Measurements from ENCODE around the gene DUSP5. TPM values are rescaled to one million over a fixed set of nuclear protein-coding genes. Genes with fewer than 3 reads are reported as not detected.

Gene DUSP5
- total and polyA plus RNA-seq, 4 donors: 2.0 to 8.9 (median 8.0) TPM

DNA sequence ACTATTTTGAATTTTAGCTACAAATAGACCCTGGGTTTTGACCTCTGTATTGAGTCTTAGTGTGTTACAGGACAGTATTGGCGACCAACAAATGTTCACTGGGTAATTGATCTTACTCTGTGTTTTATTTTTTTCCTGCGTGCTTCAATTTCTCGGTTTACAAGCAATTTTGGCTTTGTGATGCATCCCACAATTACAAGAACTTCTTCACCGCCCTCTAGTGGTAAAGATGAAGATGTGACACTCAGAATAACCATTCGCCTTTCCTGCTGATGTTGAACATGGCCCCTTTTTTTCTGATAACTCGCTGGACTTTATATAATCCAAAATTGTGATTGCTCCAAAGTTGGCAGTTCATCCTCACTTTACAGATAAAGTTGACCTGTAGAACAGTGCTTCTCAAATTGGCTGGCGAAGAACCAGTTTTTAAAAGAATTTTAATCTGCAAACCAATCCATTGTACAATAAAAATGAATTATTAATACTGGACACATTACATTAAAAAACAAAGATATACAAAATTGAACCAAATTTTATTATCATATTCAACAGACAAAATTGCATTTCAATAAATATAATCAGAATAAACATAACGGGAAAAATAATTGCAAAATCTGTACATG lies 49.5 kb downstream of the DUSP5 start:
- peak; percentile 97 to 98 for TF ChIP-seq RAD21 (IDR thresholded peaks at IDR 0.05)
- peak; percentile 70 for TF ChIP-seq YY1 (IDR thresholded peaks at IDR 0.05)
- peak; percentile 83 for TF ChIP-seq CTCF (IDR thresholded peaks at IDR 0.05; ENCODE audit: low read depth, low read length, missing input control)
- TF ChIP-seq, protein P1, sequence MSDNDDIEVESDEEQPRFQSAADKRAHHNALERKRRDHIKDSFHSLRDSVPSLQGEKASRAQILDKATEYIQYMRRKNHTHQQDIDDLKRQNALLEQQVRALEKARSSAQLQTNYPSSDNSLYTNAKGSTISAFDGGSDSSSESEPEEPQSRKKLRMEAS (IDR thresholded peaks at IDR 0.05): no peak
- TF ChIP-seq NR2F2 (IDR thresholded peaks at IDR 0.05): no peak
- no peak for TF ChIP-seq GABPA (IDR thresholded peaks at IDR 0.05 in 1 of 2, conservative IDR thresholded peaks at IDR 0.05 in 1 of 2)
- TF ChIP-seq RXRA (IDR thresholded peaks at IDR 0.05): peak in 1 of 2 donors; percentile 33

GRCh38 chr10:110548002-110548401 lies 50.3 kb downstream of the DUSP5 start:
- Histone ChIP-seq H3K27ac (ENCODE audit: low read depth in 1 of 2, low read length in 2 of 2) (no peak overlapping the region), H3K27me3 (ENCODE audit: control insufficient read depth in 4 of 4, insufficient read depth in 4 of 4, low read length in 3 of 4) (no peaks in the 10 kb centered on the region), H3K4me3 (ENCODE audit: low read depth in 1 of 3, low read length in 3 of 3) (no peak overlapping the region), H3K4me1 (ENCODE audit: control insufficient read depth in 4 of 4, insufficient read depth in 4 of 4, low read length in 3 of 4) (peaks cover 0 to 5% (median 2%) of the 10 kb centered on the region in 4 donors), H3K9me3 (ENCODE audit: control insufficient read depth in 4 of 4, low read length in 3 of 4) (no peaks in the 10 kb centered on the region), H3K9ac (ENCODE audit: low read depth in 1 of 2, low read length in 2 of 2) (no peak overlapping the region), H3K36me3 (ENCODE audit: control insufficient read depth in 4 of 4, insufficient read depth in 3 of 4, low read depth in 1 of 4, low read length in 3 of 4) (no peaks in the 10 kb centered on the region)
- 59% methylated on average over 5 of the region's 5 CpGs for WGBS
- TF ChIP-seq GABPA (IDR thresholded peaks at IDR 0.05 in 1 of 2, conservative IDR thresholded peaks at IDR 0.05 in 1 of 2): no peak
- TF ChIP-seq JUND (IDR thresholded peaks at IDR 0.05): no peak
- TF ChIP-seq, protein P1 (IDR thresholded peaks at IDR 0.05): no peak
- no peak for TF ChIP-seq CTCF (IDR thresholded peaks at IDR 0.05; ENCODE audit: low read depth, low read length, missing input control)
- TF ChIP-seq EGR1 (IDR thresholded peaks at IDR 0.05; ENCODE audit: low read depth in 2 of 2): no peak
- TF ChIP-seq TAF1 (conservative IDR thresholded peaks at IDR 0.05): no peak
- TF ChIP-seq YY1 (IDR thresholded peaks at IDR 0.05): no peak
- TF ChIP-seq FOXA1 (IDR thresholded peaks at IDR 0.05): no peak
- TF ChIP-seq, protein P2, sequence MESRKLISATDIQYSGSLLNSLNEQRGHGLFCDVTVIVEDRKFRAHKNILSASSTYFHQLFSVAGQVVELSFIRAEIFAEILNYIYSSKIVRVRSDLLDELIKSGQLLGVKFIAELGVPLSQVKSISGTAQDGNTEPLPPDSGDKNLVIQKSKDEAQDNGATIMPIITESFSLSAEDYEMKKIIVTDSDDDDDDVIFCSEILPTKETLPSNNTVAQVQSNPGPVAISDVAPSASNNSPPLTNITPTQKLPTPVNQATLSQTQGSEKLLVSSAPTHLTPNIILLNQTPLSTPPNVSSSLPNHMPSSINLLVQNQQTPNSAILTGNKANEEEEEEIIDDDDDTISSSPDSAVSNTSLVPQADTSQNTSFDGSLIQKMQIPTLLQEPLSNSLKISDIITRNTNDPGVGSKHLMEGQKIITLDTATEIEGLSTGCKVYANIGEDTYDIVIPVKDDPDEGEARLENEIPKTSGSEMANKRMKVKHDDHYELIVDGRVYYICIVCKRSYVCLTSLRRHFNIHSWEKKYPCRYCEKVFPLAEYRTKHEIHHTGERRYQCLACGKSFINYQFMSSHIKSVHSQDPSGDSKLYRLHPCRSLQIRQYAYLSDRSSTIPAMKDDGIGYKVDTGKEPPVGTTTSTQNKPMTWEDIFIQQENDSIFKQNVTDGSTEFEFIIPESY (IDR thresholded peaks at IDR 0.05): no peak
- no peak for TF ChIP-seq RAD21 (IDR thresholded peaks at IDR 0.05)
- no peak for TF ChIP-seq HNF4A (conservative IDR thresholded peaks at IDR 0.05)
- TF ChIP-seq, protein P3, sequence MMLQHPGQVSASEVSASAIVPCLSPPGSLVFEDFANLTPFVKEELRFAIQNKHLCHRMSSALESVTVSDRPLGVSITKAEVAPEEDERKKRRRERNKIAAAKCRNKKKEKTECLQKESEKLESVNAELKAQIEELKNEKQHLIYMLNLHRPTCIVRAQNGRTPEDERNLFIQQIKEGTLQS (IDR thresholded peaks at IDR 0.05): no peak
- no peak for TF ChIP-seq FOXA2 (IDR thresholded peaks at IDR 0.05)
- no peak for DNase-seq (ENCODE audit: low spot score)

More for the DNA sequence above, 49.5 kb downstream of the DUSP5 start:
- Histone ChIP-seq H3K9ac (ENCODE audit: low read depth in 1 of 2, low read length in 2 of 2) (no peak overlapping the region), H3K36me3 (ENCODE audit: control insufficient read depth in 4 of 4, insufficient read depth in 3 of 4, low read depth in 1 of 4, low read length in 3 of 4) (no peaks in the 10 kb centered on the region), H3K4me1 (ENCODE audit: control insufficient read depth in 4 of 4, insufficient read depth in 4 of 4, low read length in 3 of 4) (peaks cover 0 to 5% (median 2%) of the 10 kb centered on the region in 4 donors), H3K4me3 (ENCODE audit: low read depth in 1 of 3, low read length in 3 of 3) (no peak overlapping the region), H3K27me3 (ENCODE audit: control insufficient read depth in 4 of 4, insufficient read depth in 4 of 4, low read length in 3 of 4) (no peaks in the 10 kb centered on the region), H3K9me3 (ENCODE audit: control insufficient read depth in 4 of 4, low read length in 3 of 4) (no peaks in the 10 kb centered on the region), H3K27ac (ENCODE audit: low read depth in 1 of 2, low read length in 2 of 2) (no peak overlapping the region)
- DNase-seq (ENCODE audit: low spot score): no peak
- WGBS: 9% methylated on average over 8 of the region's 8 CpGs

Data from liver (tissue), 9 donors.